HG03045 (cell line): ENCODE data around the gene VWA8.
"Not testable (repeated sequence)": the region's sequence is repeated elsewhere in the genome, so short reads cannot be mapped to it uniquely, and the experiment has no call there.

Experiments
- ATAC-seq: cut with Tn5 transposase; IDR thresholded peaks from one replicate; pipeline ENCODE4 v1.9.1; 2021; ENCODE audit warnings: mild to moderate bottlenecking, moderate library complexity; ENCODE audit not compliant: unreplicated experiment

The VWA8 gene

GRCh38 chr13:41928323-41928722 lies 32.6 kb downstream of the VWA8 start:
- no peak for ATAC-seq

DNA sequence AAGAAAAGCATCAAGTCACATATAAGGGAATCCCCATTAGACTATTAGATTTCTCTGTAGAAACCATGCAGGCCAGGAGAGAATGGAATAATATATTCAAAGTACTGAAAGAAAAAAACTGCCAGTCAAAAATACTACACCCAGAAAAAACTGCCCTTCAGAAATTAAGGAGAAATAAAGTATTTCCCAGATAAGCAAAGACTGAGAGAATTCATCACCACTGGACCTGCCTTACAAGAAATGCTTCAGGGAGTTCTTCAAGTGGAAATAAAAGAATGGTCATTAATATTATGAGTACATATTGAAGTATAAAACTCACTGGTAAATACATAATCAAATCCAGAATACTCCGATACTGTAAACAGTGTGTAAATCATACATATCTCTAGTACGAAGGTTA lies 35.9 kb downstream of the VWA8 start:
- no peak for ATAC-seq

DNA sequence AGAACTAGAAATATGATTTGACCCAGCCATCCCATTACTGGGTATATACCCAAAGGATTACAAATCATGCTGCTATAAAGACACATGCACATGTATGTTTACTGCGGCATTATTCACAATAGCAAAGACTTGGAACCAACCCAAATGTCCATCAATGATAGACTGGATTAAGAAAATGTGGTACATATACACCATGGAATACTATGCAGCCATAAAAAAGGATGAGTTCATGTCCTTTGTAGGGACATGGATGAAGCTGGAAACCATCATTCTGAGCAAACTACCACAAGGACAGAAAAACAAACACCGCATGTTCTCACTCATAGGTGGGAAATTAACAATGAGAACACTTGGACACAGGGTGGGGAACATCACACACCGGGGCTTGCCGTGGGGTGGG lies 38.0 kb downstream of the VWA8 start:
- not testable (repeated sequence) for ATAC-seq

- no peak for ATAC-seq
These were observed 41.0 kb downstream of the VWA8 start for GRCh38 chr13:41919741-41920487.

DNA sequence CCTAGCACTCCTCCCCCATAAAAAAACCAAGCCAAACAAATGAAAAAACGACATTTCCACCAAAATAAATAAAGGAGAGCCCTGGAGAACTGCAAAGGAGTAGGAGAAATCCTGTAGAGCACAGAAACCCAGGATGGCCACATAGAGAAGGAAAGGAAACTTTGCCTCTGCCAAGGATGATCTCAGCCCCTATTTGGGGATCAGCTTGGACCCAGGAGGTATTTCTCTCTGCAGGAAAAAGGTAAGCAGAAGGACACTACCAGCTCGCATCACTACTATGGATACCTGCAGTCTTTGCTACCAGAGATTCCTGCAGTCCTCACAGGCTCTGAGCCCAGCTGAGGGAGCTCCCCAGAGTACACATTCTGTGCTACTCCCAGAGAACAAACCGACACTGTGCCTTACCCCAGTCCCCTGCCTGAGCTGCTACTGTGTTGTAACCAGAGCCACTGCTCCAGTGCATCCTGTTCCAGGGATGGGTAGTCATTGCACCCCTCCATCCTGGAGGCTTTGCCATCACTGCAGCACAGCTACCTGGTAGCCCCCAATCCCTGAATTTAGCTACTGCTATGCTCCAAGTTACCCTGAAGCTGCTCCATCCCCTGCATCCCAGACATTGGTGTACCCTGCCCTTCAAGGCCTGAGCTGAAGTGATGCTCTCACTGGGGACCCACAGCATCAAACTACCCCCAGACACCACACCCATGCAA lies 41.7 kb downstream of the VWA8 start:
- no peak for ATAC-seq

DNA sequence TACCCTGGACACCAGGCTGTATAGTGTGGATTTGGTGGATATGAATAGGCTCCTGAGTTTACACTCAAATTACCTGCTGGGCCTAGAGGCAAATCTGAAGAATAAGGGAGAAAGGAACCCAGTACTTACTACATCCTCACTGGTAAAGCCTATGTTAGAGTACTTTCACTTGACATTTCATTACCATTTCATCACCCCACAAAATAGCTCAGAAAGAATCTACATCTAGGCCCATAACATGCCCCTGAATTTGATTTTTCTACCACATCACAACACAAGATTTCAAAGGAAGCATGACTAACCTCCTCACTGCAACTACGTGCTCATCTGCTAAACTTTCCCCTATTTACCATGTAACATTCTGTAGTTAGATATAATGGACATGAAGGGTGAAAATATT lies 43.3 kb downstream of the VWA8 start:
- no peak for ATAC-seq

DNA sequence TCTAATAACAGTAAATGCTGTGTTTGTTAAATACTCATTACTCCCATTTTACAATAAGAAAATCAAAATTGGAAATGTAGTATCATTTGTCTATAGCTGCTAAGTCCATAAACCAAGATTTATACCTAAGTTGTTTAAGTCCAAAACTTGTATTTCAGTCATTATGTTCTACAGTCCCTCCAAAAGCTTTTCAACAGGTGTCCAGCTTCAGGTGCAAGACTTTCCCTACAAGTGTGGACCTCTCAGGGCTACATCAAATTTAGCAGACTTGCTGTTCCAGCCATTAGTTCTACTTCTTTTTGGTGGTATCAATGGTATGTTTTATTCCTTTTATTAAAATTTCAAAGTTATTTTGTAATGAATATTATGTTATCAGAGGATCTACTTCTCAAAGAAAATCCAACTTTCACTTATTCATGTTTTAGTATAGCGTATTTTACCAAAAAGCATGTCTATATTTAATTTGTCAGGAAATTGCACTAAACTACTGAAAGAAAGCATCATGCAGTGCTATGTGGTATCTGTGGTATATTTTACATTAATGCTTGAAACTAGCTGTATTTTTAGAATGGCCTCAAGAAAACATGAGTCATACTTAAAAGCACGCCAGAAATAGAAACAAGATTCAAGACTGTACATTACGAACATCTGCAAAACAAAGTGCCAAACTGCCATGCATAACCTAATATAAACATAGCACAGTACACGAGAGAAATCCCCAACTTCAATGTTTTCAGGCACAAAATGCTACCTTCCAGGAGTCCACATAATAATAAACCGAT lies 44.5 kb downstream of the VWA8 start:
- peak; percentile 80 for ATAC-seq

DNA sequence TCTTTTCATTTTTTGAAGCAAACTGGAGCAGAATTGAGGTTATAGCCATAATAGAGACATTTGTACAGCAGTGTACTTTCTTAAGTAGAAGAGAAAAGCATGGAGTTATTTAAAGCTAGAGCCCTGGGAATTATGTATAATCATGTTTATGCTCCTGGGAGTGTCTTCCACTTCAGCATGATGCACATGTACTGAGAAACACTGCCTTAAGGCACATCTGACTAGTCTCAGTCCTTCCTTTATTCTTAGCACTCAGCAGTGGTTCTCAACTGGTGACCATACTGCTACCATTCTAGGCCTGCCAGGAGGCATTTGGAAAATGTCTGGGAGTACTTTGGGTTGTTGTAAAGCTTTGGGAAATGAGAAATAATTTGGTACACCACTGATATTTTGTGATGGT lies 45.8 kb downstream of the VWA8 start:
- no peak for ATAC-seq

DNA sequence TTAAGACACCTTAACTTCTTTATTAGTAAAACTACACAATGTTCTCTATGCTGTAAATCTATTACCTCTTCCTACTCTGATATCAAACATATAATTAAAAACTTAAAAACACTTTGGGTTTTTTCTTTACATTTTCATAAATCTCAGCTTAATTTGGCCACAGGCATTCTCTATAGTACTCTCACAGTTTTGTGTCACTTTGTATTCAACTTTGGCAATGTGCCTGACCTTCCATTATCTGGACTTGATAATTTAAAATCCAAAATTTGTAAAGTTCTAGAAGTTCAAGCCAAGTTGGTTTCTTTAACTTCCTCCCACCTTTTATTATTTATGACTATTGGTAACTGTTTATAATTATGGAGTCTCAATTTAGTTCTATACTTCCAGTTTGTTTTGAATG lies 46.4 kb downstream of the VWA8 start:
- ATAC-seq, result no peak

- no peak for ATAC-seq
These were observed 51.4 kb downstream of the VWA8 start for GRCh38 chr13:41909506-41909905.

GRCh38 chr13:41905600-41906254 lies 55.2 kb downstream of the VWA8 start:
- no peak for ATAC-seq

DNA sequence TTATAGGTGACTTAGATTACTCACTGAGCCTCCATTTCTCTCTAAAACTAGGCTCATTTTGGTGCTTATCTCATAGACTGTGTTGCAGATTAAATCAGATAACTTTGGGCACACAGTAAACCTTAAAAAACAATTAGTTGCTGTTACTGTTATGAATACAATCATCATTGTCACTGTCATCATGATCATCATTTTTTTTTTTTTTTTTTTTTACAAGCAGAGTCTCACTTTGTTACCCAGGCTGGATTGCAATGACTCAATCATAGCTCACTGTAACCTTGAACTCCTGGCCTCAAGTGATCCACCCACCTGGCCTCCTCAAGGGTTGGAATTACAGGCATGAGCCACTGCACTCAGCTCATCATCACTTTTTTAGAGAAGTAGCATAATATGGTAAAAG lies 60.0 kb downstream of the VWA8 start:
- no peak for ATAC-seq

- not testable (repeated sequence) for ATAC-seq
These were observed 62.5 kb downstream of the VWA8 start for GRCh38 chr13:41898411-41898810.

- no peak for ATAC-seq
These were observed 63.8 kb downstream of the VWA8 start for GRCh38 chr13:41897126-41897525.

DNA sequence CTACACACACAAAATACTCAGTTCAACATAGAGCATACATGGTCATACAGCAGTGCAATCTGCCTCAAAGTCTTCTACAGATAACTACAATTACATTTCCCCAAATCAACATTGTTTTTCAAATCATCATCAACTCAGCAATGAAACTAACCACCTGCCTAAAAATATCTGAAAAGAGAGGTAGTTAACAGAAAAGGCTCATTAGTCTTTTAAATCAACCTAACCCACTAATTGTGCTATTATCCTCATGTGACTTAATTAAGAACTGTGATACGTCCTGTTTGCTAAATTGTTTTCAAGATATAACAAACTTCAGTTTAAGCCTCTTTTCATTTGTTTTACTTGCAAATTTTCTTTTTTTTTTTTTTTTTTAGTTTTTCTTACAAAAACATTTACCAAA lies 65.4 kb downstream of the VWA8 start:
- ATAC-seq, result no peak

DNA sequence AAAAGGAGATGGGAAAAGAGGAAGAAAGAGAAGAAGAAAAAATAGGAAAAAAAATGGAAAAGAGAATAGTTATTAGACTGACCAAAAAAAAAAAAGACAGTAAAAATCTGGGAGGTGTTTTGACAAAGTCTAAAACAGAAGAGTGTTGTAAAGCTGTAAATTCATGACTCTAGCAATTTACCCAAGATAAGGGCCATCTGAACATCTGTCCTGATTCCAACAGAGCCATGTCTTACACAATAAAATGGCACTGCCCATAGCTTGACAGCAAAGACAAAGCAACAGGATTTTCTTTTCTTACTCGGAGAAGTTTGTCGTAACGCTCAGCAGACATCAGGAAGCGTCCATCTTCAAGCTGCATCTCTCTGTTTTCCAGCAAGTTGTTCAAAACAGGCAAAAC lies 69.8 kb downstream of the VWA8 start:
- ATAC-seq, result no peak

- no peak for ATAC-seq
These were observed 77.8 kb downstream of the VWA8 start for GRCh38 chr13:41883147-41883546.

- ATAC-seq, result not testable (repeated sequence)
These were observed 79.0 kb downstream of the VWA8 start for GRCh38 chr13:41881890-41882289.

DNA sequence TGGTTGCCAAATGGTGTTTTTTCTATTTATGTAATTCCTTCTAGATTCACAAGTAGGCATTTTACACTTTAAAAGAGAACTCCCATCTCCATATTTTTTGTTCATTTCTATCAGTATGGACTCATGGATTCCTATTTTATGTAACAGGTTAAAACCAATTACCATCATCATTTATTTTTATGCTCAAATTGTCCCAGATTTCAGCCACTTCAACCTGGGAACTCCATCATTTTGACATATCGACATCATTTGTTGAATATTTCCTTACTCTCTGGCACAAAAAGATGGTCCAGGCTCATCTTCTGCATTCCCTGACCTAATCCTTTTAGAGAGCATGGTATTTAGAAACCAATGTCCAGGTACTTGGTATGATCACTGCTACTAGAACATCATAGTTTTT lies 79.9 kb downstream of the VWA8 start:
- no peak for ATAC-seq

- no peak for ATAC-seq
These were observed 96.3 kb downstream of the VWA8 start for GRCh38 chr13:41864658-41865057.

GRCh38 chr13:41862659-41863058 lies 98.2 kb downstream of the VWA8 start:
- not testable (repeated sequence) for ATAC-seq
